HG02943 (cell line): ENCODE results near the gene KIAA2012.

Experiments
- ATAC-seq: cut with Tn5 transposase; IDR thresholded peaks from one replicate; pipeline ENCODE4 v1.9.1; 2021; ENCODE audit warnings: mild to moderate bottlenecking, low read depth, moderate library complexity; ENCODE audit not compliant: unreplicated experiment

Gene KIAA2012

GRCh38 chr2:202141329-202141947 is 68.4 kb downstream of the KIAA2012 start:
- ATAC-seq: no peak

- no peak for ATAC-seq
Observed at GRCh38 chr2:202142540-202142939, 69.5 kb downstream of the KIAA2012 start.

GRCh38 chr2:202147775-202148174 is 74.7 kb downstream of the KIAA2012 start:
- no peak for ATAC-seq

GRCh38 chr2:202148515-202149154 is 75.6 kb downstream of the KIAA2012 start:
- no peak for ATAC-seq

- no peak for ATAC-seq
Observed at GRCh38 chr2:202149155-202149762, 76.2 kb downstream of the KIAA2012 start.

- ATAC-seq: no peak
Observed at GRCh38 chr2:202149936-202150335, 76.9 kb downstream of the KIAA2012 start.

- no peak for ATAC-seq
Observed at GRCh38 chr2:202152104-202152715, 79.2 kb downstream of the KIAA2012 start.

GRCh38 chr2:202154613-202155012 is 81.6 kb downstream of the KIAA2012 start:
- ATAC-seq: no peak

GRCh38 chr2:202157211-202157990 is 84.3 kb downstream of the KIAA2012 start:
- no peak for ATAC-seq

- ATAC-seq: no peak
Observed at GRCh38 chr2:202158796-202159195, 85.7 kb downstream of the KIAA2012 start.

GRCh38 chr2:202161151-202161835 is 88.2 kb downstream of the KIAA2012 start:
- no peak for ATAC-seq

- no peak for ATAC-seq
Observed at GRCh38 chr2:202164411-202164810, 91.4 kb downstream of the KIAA2012 start.

- no peak for ATAC-seq
Observed at GRCh38 chr2:202165208-202165607, 92.2 kb downstream of the KIAA2012 start.

- ATAC-seq: no peak
Observed at GRCh38 chr2:202165945-202166344, 92.9 kb downstream of the KIAA2012 start.

- ATAC-seq: no peak
Observed at GRCh38 chr2:202169131-202169530, 96.1 kb downstream of the KIAA2012 start.

GRCh38 chr2:202169832-202170424 is 96.9 kb downstream of the KIAA2012 start:
- no peak for ATAC-seq

GRCh38 chr2:202171241-202171825 is 98.3 kb downstream of the KIAA2012 start:
- ATAC-seq: no peak

- no peak for ATAC-seq
Observed at GRCh38 chr2:202172439-202173211, 99.6 kb downstream of the KIAA2012 start.
